GM18909 (cell line): ENCODE measurements around the gene KCNE2.
"Not testable (repeated sequence)": the region's sequence is repeated elsewhere in the genome, so short reads cannot be mapped to it uniquely, and the experiment has no call there.

Experiments used
- ATAC-seq: cut with Tn5 transposase; IDR thresholded peaks from one replicate; pipeline ENCODE4 v1.9.1; 2021; ENCODE audit warnings: mild to moderate bottlenecking; ENCODE audit not compliant: unreplicated experiment, poor library complexity

The KCNE2 gene

GRCh38 chr21:34352556-34352955 lies 11.2 kb upstream of the KCNE2 start:
- no peak for ATAC-seq

- no peak for ATAC-seq
These were observed 10.6 kb upstream of the KCNE2 start for GRCh38 chr21:34353182-34353581.

- no peak for ATAC-seq
These were observed 9.0 kb upstream of the KCNE2 start for GRCh38 chr21:34354836-34355235.

- no peak for ATAC-seq
These were observed 8.2 kb upstream of the KCNE2 start for GRCh38 chr21:34355570-34355969.

GRCh38 chr21:34357889-34358288 lies 5.9 kb upstream of the KCNE2 start:
- ATAC-seq = no peak

GRCh38 chr21:34358866-34359265 lies 4.9 kb upstream of the KCNE2 start:
- ATAC-seq = no peak

GRCh38 chr21:34360488-34361241 lies 3.1 kb upstream of the KCNE2 start:
- ATAC-seq = no peak

GRCh38 chr21:34362136-34362444 lies 1.7 kb upstream of the KCNE2 start:
- no peak for ATAC-seq

GRCh38 chr21:34362670-34363069 lies 1.1 kb upstream of the KCNE2 start:
- no peak for ATAC-seq

GRCh38 chr21:34364921-34365320 lies 1.1 kb downstream of the KCNE2 start:
- no peak for ATAC-seq

GRCh38 chr21:34365809-34366208 lies 2.0 kb downstream of the KCNE2 start:
- no peak for ATAC-seq

- ATAC-seq = no peak
These were observed 3.6 kb downstream of the KCNE2 start for GRCh38 chr21:34367320-34367935.

- ATAC-seq = no peak
These were observed 5.9 kb downstream of the KCNE2 start for GRCh38 chr21:34369741-34370140.

- no peak for ATAC-seq
These were observed 8.5 kb downstream of the KCNE2 start for GRCh38 chr21:34372321-34372720.

- ATAC-seq = not testable (repeated sequence)
These were observed 10.7 kb downstream of the KCNE2 start for GRCh38 chr21:34374462-34374861.

GRCh38 chr21:34374940-34375618 lies 11.3 kb downstream of the KCNE2 start, which contains the start of gene SMIM11:
Gene SMIM11, plus strand, starts transcription at chr21:34375507. Its CDS starts 3,998 bp downstream, at chr21:34379505.
- peak; percentile 90 for ATAC-seq

GRCh38 chr21:34375619-34375972 lies 11.8 kb downstream of the KCNE2 start:
- ATAC-seq = peak; percentile 65

- not testable (repeated sequence) for ATAC-seq
These were observed 19.3 kb downstream of the KCNE2 start for GRCh38 chr21:34383138-34383537.

- peak; percentile 91 for ATAC-seq
These were observed 20.1 kb downstream of the KCNE2 start for GRCh38 chr21:34383724-34384415.

GRCh38 chr21:34400522-34400921 lies 36.7 kb downstream of the KCNE2 start:
- not testable (repeated sequence) for ATAC-seq

GRCh38 chr21:34404742-34405141 lies 40.9 kb downstream of the KCNE2 start:
- not testable (repeated sequence) for ATAC-seq
